GM12892 (cell line): Measurements from ENCODE around the gene CYTH2.

Source experiments
- POLR2A ChIP-seq: IDR thresholded peaks from 2 replicates; pipeline ENCODE4 v1.6.1; 2011; ENCODE audit warnings: low read depth, low read length, control low read depth
- POLR2AphosphoS5 ChIP-seq: IDR thresholded peaks from 2 replicates; pipeline ENCODE4 v1.6.1; 2011; ENCODE audit warnings: low read depth, low read length, control low read depth

DNA sequence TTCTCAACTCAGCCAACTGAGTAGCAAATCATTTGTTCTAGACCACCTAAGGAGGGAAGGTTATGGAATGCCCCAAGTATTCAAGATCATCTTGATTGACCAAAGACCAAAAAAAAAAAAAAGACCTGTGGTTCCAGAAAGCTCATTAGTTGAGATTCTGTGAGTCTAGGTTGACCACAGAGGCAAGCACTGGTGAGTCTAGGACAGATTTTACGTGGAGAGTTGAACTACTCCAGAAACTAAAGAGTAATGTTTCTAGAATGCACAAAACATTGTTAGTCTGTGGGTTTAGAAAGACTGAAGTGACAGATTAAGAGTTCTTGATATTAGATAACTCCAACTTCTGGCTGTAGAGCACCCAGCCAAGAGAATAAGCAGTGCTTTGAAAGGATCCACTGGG is 4.0 kb upstream of the CYTH2 start:
- TF ChIP-seq POLR2AphosphoS5 (no peak), POLR2A (no peak)
